Measurements from ENCODE around the gene CALU. TPM values are rescaled to one million over a fixed set of nuclear protein-coding genes. Genes with fewer than 3 reads are reported as not detected.
A peak's percentile ranks its signal among the peaks of the same experiment; 100 is the strongest.

The CALU gene
- polyA plus RNA-seq, 1 donor from 2014 or later = 38.1 TPM

DNA sequence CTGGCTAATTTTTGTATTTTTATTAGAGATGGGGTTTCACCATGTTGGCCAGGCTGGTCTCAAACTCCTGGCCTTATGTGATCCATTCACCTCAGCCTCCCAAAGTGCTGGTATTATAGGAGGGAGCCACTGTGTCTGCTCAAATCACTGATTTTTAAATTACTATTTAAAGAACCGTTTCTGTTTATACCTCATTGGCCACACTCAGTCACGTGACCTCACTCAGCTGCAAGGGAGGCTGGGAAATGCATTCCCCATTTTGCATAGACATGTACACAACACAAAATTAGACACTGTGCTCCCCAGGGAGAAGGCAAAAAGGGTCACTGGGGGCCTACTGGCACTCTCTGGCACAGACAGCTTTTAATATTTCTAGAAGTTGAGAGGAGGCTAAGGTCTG is 13.6 kb upstream of the CALU start:
- TF ChIP-seq, protein P1, sequence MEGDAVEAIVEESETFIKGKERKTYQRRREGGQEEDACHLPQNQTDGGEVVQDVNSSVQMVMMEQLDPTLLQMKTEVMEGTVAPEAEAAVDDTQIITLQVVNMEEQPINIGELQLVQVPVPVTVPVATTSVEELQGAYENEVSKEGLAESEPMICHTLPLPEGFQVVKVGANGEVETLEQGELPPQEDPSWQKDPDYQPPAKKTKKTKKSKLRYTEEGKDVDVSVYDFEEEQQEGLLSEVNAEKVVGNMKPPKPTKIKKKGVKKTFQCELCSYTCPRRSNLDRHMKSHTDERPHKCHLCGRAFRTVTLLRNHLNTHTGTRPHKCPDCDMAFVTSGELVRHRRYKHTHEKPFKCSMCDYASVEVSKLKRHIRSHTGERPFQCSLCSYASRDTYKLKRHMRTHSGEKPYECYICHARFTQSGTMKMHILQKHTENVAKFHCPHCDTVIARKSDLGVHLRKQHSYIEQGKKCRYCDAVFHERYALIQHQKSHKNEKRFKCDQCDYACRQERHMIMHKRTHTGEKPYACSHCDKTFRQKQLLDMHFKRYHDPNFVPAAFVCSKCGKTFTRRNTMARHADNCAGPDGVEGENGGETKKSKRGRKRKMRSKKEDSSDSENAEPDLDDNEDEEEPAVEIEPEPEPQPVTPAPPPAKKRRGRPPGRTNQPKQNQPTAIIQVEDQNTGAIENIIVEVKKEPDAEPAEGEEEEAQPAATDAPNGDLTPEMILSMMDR (IDR thresholded peaks at IDR 0.05; ENCODE audit: poor library complexity, severe bottlenecking) = no peak
- no peak for TF ChIP-seq SMC3 (conservative IDR thresholded peaks at IDR 0.05; ENCODE audit: poor library complexity)
- TF ChIP-seq, protein P2, sequence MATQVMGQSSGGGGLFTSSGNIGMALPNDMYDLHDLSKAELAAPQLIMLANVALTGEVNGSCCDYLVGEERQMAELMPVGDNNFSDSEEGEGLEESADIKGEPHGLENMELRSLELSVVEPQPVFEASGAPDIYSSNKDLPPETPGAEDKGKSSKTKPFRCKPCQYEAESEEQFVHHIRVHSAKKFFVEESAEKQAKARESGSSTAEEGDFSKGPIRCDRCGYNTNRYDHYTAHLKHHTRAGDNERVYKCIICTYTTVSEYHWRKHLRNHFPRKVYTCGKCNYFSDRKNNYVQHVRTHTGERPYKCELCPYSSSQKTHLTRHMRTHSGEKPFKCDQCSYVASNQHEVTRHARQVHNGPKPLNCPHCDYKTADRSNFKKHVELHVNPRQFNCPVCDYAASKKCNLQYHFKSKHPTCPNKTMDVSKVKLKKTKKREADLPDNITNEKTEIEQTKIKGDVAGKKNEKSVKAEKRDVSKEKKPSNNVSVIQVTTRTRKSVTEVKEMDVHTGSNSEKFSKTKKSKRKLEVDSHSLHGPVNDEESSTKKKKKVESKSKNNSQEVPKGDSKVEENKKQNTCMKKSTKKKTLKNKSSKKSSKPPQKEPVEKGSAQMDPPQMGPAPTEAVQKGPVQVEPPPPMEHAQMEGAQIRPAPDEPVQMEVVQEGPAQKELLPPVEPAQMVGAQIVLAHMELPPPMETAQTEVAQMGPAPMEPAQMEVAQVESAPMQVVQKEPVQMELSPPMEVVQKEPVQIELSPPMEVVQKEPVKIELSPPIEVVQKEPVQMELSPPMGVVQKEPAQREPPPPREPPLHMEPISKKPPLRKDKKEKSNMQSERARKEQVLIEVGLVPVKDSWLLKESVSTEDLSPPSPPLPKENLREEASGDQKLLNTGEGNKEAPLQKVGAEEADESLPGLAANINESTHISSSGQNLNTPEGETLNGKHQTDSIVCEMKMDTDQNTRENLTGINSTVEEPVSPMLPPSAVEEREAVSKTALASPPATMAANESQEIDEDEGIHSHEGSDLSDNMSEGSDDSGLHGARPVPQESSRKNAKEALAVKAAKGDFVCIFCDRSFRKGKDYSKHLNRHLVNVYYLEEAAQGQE (IDR thresholded peaks at IDR 0.05; ENCODE audit: borderline replicate concordance) = no peak
- TF ChIP-seq MXI1 (conservative IDR thresholded peaks at IDR 0.05; ENCODE audit: poor library complexity, severe bottlenecking) = no peak
- no peak for TF ChIP-seq POLR2AphosphoS5 (IDR thresholded peaks at IDR 0.05)
- TF ChIP-seq EZH2 (IDR thresholded peaks at IDR 0.05; ENCODE audit: borderline replicate concordance, insufficient read depth, low read length, poor library complexity, severe bottlenecking) = no peak
- no peak for TF ChIP-seq EP300 (conservative IDR thresholded peaks at IDR 0.05; ENCODE audit: poor library complexity, severe bottlenecking)
- no peak for TF ChIP-seq TAF1 (IDR thresholded peaks at IDR 0.05; ENCODE audit: low read depth)
- TF ChIP-seq RAD21 (conservative IDR thresholded peaks at IDR 0.05) = no peak
- Histone ChIP-seq H3K27ac (ENCODE audit: low read length) (peak overlapping the region; percentile 96), H3K27me3 (ENCODE audit: insufficient read depth, low read depth, low read length) (no peaks in the 10 kb centered on the region)

DNA sequence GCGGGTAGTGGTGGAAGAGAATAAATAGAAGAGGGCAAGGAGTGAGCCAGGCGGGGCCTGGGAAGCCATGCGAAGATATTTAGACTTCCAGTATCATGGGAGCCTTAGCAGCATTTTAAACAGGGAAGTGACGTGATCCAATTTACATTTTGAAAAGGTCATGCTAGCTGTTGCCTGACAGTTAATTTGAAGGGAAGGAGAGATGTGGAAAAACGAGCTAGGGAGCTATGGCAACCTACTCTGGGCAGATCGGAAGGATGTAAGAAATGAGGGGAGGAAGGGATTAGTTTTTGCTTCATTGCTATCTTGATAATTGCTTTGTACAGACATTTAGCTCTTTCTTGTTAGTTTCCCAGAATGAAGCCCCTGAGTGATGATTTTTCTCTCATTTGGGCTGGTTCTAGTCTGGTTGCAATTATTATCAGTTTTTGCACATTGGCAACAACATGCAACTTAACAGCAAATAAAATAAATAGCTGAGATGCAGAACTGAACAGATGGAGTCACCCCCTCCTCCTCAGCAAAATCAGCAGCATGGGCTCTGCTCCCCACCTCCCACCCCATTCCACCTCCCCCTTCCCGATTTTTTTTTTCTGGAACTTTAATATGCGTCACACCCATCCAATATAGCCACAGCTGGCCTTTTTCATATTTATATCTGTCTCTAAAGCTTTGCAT is 13.0 kb upstream of the CALU start:
- Histone ChIP-seq H3K79me2 (replicated peaks; ENCODE audit: insufficient read depth, low read length) (no peaks in the 10 kb centered on the region), H3K4me3 (ENCODE audit: low read length) (peak overlapping the region; percentile 47), H3K9me3 (ENCODE audit: low read length) (no peaks in the 10 kb centered on the region), H3K27ac (ENCODE audit: low read length) (peak overlapping the region; percentile 96), H4K20me1 (ENCODE audit: insufficient read depth) (no peaks in the 10 kb centered on the region), H3K9me2 (ENCODE audit: insufficient read depth, low read length) (no peaks in the 10 kb centered on the region), H3K36me3 (ENCODE audit: insufficient read depth, low read length) (no peaks in the 10 kb centered on the region), H3K9ac (ENCODE audit: low read length) (peak overlapping the region; percentile 64), H3F3A (ENCODE audit: insufficient read depth, low read length, poor library complexity, severe bottlenecking) (no peaks in the 10 kb centered on the region), H3K4me2 (ENCODE audit: low read length) (peak overlapping the region; percentile 52), H2AFZ (ENCODE audit: low read depth, low read length) (peak overlapping the region; percentile 49), H3K27me3 (ENCODE audit: insufficient read depth, low read depth, low read length) (no peaks in the 10 kb centered on the region)
- TF ChIP-seq, protein P1 (IDR thresholded peaks at IDR 0.05; ENCODE audit: poor library complexity, severe bottlenecking) = no peak
- peak; percentile 78 for TF ChIP-seq EP300 (conservative IDR thresholded peaks at IDR 0.05; ENCODE audit: poor library complexity, severe bottlenecking)
- TF ChIP-seq, protein P2 (IDR thresholded peaks at IDR 0.05; ENCODE audit: borderline replicate concordance) = peak; percentile 53
- no peak for TF ChIP-seq TAF1 (IDR thresholded peaks at IDR 0.05; ENCODE audit: low read depth)
- TF ChIP-seq SMC3 (conservative IDR thresholded peaks at IDR 0.05; ENCODE audit: poor library complexity) = no peak
- TF ChIP-seq POLR2AphosphoS5 (IDR thresholded peaks at IDR 0.05) = peak; percentile 56
- no peak for TF ChIP-seq MXI1 (conservative IDR thresholded peaks at IDR 0.05; ENCODE audit: poor library complexity, severe bottlenecking)
- TF ChIP-seq EZH2 (IDR thresholded peaks at IDR 0.05; ENCODE audit: borderline replicate concordance, insufficient read depth, low read length, poor library complexity, severe bottlenecking) = no peak
- peak; percentile 12 for TF ChIP-seq RAD21 (conservative IDR thresholded peaks at IDR 0.05)

More for the DNA sequence above, 13.6 kb upstream of the CALU start:
- Histone ChIP-seq H4K20me1 (ENCODE audit: insufficient read depth) (no peaks in the 10 kb centered on the region), H2AFZ (ENCODE audit: low read depth, low read length) (peak overlapping the region; percentile 49), H3K36me3 (ENCODE audit: insufficient read depth, low read length) (no peaks in the 10 kb centered on the region), H3K9me3 (ENCODE audit: low read length) (no peaks in the 10 kb centered on the region), H3F3A (ENCODE audit: insufficient read depth, low read length, poor library complexity, severe bottlenecking) (no peaks in the 10 kb centered on the region), H3K79me2 (replicated peaks; ENCODE audit: insufficient read depth, low read length) (no peaks in the 10 kb centered on the region), H3K9me2 (ENCODE audit: insufficient read depth, low read length) (no peaks in the 10 kb centered on the region), H3K4me3 (ENCODE audit: low read length) (peak overlapping the region; percentile 47), H3K9ac (ENCODE audit: low read length) (peak overlapping the region; percentile 64), H3K4me2 (ENCODE audit: low read length) (no peak overlapping the region)
